A673 (cell line): ENCODE results near the gene DNAJB13. TPM values are rescaled to one million over a fixed set of nuclear protein-coding genes. Genes with fewer than 3 reads are reported as not detected.

Experiments
- BruUV-seq: library from RNA; stranded (reverse); fragments of 400-500 nt; replicated peaks from 2 replicates; lab custom pipeline; 2021; lab: Mats Ljungman, UMichigan
- CTCF ChIA-PET: fragments of 300-600 bp; sonication (Branson Sonifier 250); formaldehyde crosslinking; loops from one replicate; lab custom pipeline; 2022; ENCODE audit warnings: antibody characterized with exemption; lab: Charles Lee
- POLR2A ChIA-PET: fragments of 300-600 bp; sonication (Branson Sonifier 250); formaldehyde crosslinking; loops from one replicate; lab custom pipeline; 2022; ENCODE audit warnings: antibody characterized with exemption; ENCODE audit not compliant: low non-redundant PET; lab: Charles Lee
- DNase-seq: peaks from one replicate; pipeline ENCODE4 v3.0.0-alpha.2; 2015; ENCODE audit warnings: low spot score
- H3K27ac ChIP-seq: fragments of 200-600 bp; sonication (generic); 2 replicates; pipeline ENCODE4 v1.5.1; 2016; ENCODE audit warnings: mixed run types, low read depth, mild to moderate bottlenecking, mixed read lengths, antibody characterized with exemption, low read length; ENCODE audit not compliant: poor library complexity, severe bottlenecking
- H3K27me3 ChIP-seq: fragments of 200-600 bp; sonication (generic); replicated peaks from 2 replicates; pipeline ENCODE4 v1.6.1; 2017; ENCODE audit warnings: mixed run types, low read depth, mild to moderate bottlenecking, mixed read lengths, antibody characterized with exemption, low read length; ENCODE audit not compliant: insufficient read depth, poor library complexity
- H3K36me3 ChIP-seq: fragments of 200-600 bp; sonication (generic); 2 replicates; pipeline ENCODE4 v1.6.1; 2016; ENCODE audit warnings: mixed run types, mild to moderate bottlenecking, mixed read lengths, antibody characterized with exemption, low read length; ENCODE audit not compliant: insufficient read depth, poor library complexity, severe bottlenecking
- H3K4me1 ChIP-seq: fragments of 200-600 bp; sonication (generic); 2 replicates; pipeline ENCODE4 v1.6.1; 2017; ENCODE audit warnings: mixed run types, mild to moderate bottlenecking, mixed read lengths, antibody characterized with exemption, low read length; ENCODE audit not compliant: insufficient read depth, poor library complexity, severe bottlenecking
- H3K4me3 ChIP-seq: fragments of 200-600 bp; sonication (generic); 2 replicates; pipeline ENCODE4 v1.5.1; 2016; ENCODE audit warnings: low read depth, mixed run types, mild to moderate bottlenecking, mixed read lengths, low read length; ENCODE audit not compliant: poor library complexity, severe bottlenecking
- H3K9me3 ChIP-seq: fragments of 200-600 bp; sonication (generic); 2 replicates; pipeline ENCODE4 v1.6.1; 2016; ENCODE audit warnings: mixed run types, low read depth, mild to moderate bottlenecking, mixed read lengths, antibody characterized with exemption, low read length; ENCODE audit not compliant: poor library complexity, severe bottlenecking
- CTCF ChIP-seq: fragments of 300-800, 200-600 bp; sonication (generic); conservative IDR thresholded peaks from 2 replicates; pipeline ENCODE4 v1.5.1; 2017; ENCODE audit warnings: low read depth, mild to moderate bottlenecking, antibody characterized with exemption, low read length, moderate library complexity, mixed read lengths
- EZH2 ChIP-seq: fragments of 200-600 bp; sonication (generic); IDR thresholded peaks from 2 replicates; pipeline ENCODE4 v1.6.1; 2017; ENCODE audit warnings: borderline replicate concordance, low read depth, mild to moderate bottlenecking, mixed read lengths, antibody characterized with exemption, low read length; ENCODE audit not compliant: poor library complexity, severe bottlenecking
- intact Hi-C: fragments of 100-400 bp; cut with micrococcal nuclease; formaldehyde crosslinking; loops from one replicate; pipeline ENCODE4 v1.10.0; 2022; ENCODE audit not compliant: unreplicated experiment
- total RNA-seq: library from RNA; stranded (reverse); gene quantifications from 2 replicates; pipeline ENCODE4 v1.2.3, GENCODE V29; 2021

The DNAJB13 gene
- total RNA-seq, 1 experiment from 2014 or later = 0.41 TPM

- H3K27ac ChIP-seq = peak overlapping the region; percentile 15
- DNase-seq = no peak
- no peaks in the 10 kb centered on the region for H3K9me3 ChIP-seq
- H3K36me3 ChIP-seq = peaks cover 61% of the 10 kb centered on the region
- intact Hi-C loops = loop anchor here (5.0 kb wide), 1 partner anchor 472 kb away; no protein-coding TSS in a partner anchor
- H3K4me1 ChIP-seq = no peaks in the 10 kb centered on the region
- ChIA-PET CTCF (interaction anchor here (0.6 kb wide), 1 partner anchor 265 kb away, joined by 4 read pairs; no protein-coding TSS in a partner anchor), POLR2A (interaction anchor here (0.5 kb wide), 1 partner anchor 191 kb away, joined by 3 read pairs; no protein-coding TSS in a partner anchor)
- BruUV-seq = no TSS peak
- no peaks in the 10 kb centered on the region for H3K27me3 ChIP-seq
- no peak for TF ChIP-seq CTCF
- no peak for TF ChIP-seq EZH2
- H3K4me3 ChIP-seq = no peak overlapping the region
These were observed 24.0 kb downstream of the DNAJB13 start for GRCh38 chr11:73974604-73975478.

- no TSS peak for BruUV-seq
- intact Hi-C loops = no loop called here
- POLR2A ChIA-PET = interaction anchor here (0.5 kb wide), 1 partner anchor 191 kb away, joined by 3 read pairs; no protein-coding TSS in a partner anchor
- CTCF ChIA-PET = interaction anchor here (0.6 kb wide), 1 partner anchor 264 kb away, joined by 4 read pairs; no protein-coding TSS in a partner anchor
- no peaks in the 10 kb centered on the region for H3K27me3 ChIP-seq
- H3K4me3 ChIP-seq = no peak overlapping the region
- no peak overlapping the region for H3K27ac ChIP-seq
- peaks cover 66% of the 10 kb centered on the region for H3K36me3 ChIP-seq
- no peaks in the 10 kb centered on the region for H3K9me3 ChIP-seq
- no peak for DNase-seq
- H3K4me1 ChIP-seq = peaks cover 4% of the 10 kb centered on the region
- no peak for TF ChIP-seq CTCF
- TF ChIP-seq EZH2 = no peak
These were observed 24.6 kb downstream of the DNAJB13 start for GRCh38 chr11:73975479-73975757.

- intact Hi-C loops = no loop called here
- POLR2A ChIA-PET = no interaction called here
- no peaks in the 10 kb centered on the region for H3K9me3 ChIP-seq
- peaks cover 76% of the 10 kb centered on the region for H3K36me3 ChIP-seq
- H3K4me3 ChIP-seq = no peak overlapping the region
- TF ChIP-seq EZH2 (no peak), CTCF (no peak)
- H3K4me1 ChIP-seq = peaks cover 13% of the 10 kb centered on the region
- no peak for DNase-seq
- BruUV-seq = no TSS peak
- no peak overlapping the region for H3K27ac ChIP-seq
- CTCF ChIA-PET = no interaction called here
- no peaks in the 10 kb centered on the region for H3K27me3 ChIP-seq
These were observed 25.8 kb downstream of the DNAJB13 start for GRCh38 chr11:73976451-73977151.
